Urinary bladder (tissue), 4 donors: Measurements from ENCODE around the gene PARVB. TPM values are rescaled to one million over a fixed set of nuclear protein-coding genes. Genes with fewer than 3 reads are reported as not detected.
A peak's percentile ranks its signal among the peaks of the same experiment; 100 is the strongest.

Experiments
- DNase-seq: peaks from one replicate; pipeline ENCODE4 v3.0.0-alpha.2; 2015; ENCODE audit errors: extremely low spot score
- H3K27ac ChIP-seq: one replicate; pipeline ENCODE4 v1.5.1; 2013; ENCODE audit warnings: low read depth, mild to moderate bottlenecking, moderate library complexity
- H3K36me3 ChIP-seq: one replicate; pipeline ENCODE4 v1.6.1; 2013; ENCODE audit warnings: mild to moderate bottlenecking, moderate library complexity; ENCODE audit not compliant: insufficient read depth
- H3K4me1 ChIP-seq: one replicate; pipeline ENCODE4 v1.6.1; 2013; ENCODE audit warnings: mild to moderate bottlenecking, moderate library complexity; ENCODE audit not compliant: insufficient read depth
- H3K4me3 ChIP-seq: one replicate; pipeline ENCODE4 v1.5.1; 2013; ENCODE audit warnings: low read depth, low read length
- WGBS: extraction: QIAGEN DNeasy Blood & Tissue Kit; methylation state at CpG from one replicate; pipeline ENCODE4 v1.1.7; 2013; 5-methylcytosine and 5-hydroxymethylcytosine counted together
- polyA plus RNA-seq: library from polyadenylated mRNA; stranded (reverse); fragments of 200-250 nt; gene quantifications from one replicate; pipeline ENCODE4 v1.2.3, GENCODE V29; 2013
- total RNA-seq: library from RNA; depleted of rRNA; stranded (reverse); fragments of >200 nt; gene quantifications from one replicate; pipeline ENCODE4 v1.2.3, GENCODE V29; 2014
- donor health status: healthy with polysubstance abuse.
- donor health status: healthy.

PARVB gene, protein sequence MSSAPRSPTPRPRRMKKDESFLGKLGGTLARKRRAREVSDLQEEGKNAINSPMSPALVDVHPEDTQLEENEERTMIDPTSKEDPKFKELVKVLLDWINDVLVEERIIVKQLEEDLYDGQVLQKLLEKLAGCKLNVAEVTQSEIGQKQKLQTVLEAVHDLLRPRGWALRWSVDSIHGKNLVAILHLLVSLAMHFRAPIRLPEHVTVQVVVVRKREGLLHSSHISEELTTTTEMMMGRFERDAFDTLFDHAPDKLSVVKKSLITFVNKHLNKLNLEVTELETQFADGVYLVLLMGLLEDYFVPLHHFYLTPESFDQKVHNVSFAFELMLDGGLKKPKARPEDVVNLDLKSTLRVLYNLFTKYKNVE
- total RNA-seq (11.2 TPM), polyA plus RNA-seq (38.0 TPM)

DNA sequence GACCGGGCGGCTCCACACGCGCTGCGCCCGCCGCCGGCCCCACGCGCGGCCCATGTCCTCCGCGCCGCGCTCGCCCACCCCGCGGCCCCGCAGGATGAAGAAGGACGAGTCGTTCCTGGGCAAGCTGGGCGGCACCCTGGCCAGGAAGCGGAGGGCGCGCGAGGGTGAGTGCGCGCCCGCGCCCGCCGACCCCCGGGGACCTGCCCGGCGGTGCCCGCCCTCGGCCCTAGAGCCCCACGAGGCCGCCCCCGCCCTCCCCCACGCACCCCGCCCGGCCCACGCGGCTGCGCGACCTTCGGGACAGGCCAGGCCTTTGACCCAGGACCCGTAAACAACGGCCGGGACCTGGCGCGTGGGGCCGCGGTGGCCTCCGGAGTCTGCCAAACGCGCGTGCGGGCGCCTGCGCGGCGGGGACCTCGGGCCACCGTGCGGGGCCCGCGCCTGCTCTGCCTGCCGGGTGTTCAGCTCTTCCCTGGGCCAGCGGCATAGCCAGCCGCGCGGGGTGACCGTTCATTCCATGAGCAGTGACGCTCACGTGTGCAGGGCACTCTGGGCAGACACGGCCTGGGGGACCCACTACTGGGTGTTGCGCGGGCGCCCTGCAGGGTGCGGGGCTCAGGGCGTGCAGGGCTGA, at the start of gene PARVB:
TSS of gene PARVB (plus strand) at position 15 of the 634 bp plus-strand sequence. CDS start at position 53, 38 bp downstream.
- Histone ChIP-seq H3K4me1 (peaks cover 2% of the 10 kb centered on the region), H3K36me3 (no peaks in the 10 kb centered on the region), H3K4me3 (peak within 1 kb of the TSS; percentile 83), H3K27ac (peak within 1 kb of the TSS; percentile 65)
- no peak for DNase-seq
- WGBS, result 2% methylated on average over 83 of the region's 83 CpGs

DNA sequence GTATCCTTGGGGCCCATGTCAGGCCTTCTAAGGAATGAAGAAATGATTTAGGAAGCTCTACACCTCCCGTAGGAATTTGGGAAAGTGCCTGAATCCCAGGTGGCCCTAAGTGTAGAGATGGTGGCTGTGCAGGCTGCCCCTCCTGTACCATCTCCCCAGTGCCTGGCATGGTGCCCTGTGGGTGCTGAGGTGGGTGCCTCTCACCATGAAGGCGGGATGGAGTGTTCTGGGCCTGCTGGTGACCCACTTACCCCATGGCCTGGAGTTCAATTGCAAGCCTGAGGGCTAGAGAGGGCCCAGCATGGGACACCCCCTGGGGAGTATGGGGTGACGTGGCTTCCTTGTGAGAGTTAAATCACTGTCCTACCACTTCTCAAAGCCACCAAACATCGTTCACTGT, 49.1 kb upstream of the PARVB start:
- WGBS, result 94% methylated on average over 4 of the region's 4 CpGs
- H3K27ac ChIP-seq, result no peak overlapping the region
- no peaks in the 10 kb centered on the region for H3K4me1 ChIP-seq
- no peak overlapping the region for H3K4me3 ChIP-seq
- DNase-seq, result no peak
- peaks cover 7% of the 10 kb centered on the region for H3K36me3 ChIP-seq

DNA sequence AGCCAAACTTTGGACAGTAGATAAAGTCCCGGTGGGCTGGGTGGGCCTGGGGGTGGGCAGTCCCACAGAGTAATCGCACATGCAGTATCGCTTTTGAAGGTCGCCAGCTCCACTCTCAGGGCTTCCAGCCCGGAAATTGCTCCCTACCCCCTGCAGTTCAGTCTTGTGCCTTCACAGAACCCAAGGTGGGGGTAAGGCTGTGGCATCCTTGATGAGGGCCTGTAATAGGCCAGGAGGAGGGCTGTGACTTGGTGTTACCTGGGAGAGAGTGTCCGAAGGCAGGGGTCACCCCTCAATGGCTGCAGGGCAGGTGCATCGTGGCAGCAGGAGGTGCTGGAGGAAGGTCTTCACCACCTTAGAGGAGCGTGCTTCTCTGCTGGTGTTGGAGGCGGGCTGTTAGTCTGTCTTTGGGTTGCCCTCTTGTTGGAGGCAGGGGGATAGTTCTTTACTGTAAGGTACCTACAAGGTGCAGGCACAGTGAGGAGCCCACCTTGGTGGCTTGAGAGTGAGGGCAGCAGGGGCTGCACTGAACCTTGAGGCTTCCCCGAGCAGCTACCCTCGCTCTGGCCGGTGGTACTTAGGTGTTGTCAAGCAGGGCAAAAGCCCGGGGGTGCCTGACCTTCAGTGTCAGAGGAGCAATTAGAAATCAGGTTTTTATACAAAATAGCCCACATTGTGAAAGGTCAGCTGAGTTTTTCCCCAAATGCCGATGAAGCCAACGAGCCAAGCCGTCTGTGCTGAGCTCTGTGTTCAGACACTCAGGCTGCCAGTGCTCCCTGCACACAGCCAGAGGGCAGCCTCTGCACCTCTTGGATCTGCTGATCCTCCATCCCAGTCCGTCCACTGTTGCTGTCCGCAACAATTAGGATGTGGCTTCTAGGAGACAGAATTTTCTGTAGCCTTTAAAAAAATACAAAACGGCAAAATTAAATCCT, 47.0 kb upstream of the PARVB start:
- Histone ChIP-seq H3K36me3 (peaks cover 9% of the 10 kb centered on the region), H3K27ac (no peak overlapping the region), H3K4me3 (no peak overlapping the region), H3K4me1 (no peaks in the 10 kb centered on the region)
- DNase-seq, result no peak
- WGBS, result 90% methylated on average over 19 of the region's 19 CpGs

DNA sequence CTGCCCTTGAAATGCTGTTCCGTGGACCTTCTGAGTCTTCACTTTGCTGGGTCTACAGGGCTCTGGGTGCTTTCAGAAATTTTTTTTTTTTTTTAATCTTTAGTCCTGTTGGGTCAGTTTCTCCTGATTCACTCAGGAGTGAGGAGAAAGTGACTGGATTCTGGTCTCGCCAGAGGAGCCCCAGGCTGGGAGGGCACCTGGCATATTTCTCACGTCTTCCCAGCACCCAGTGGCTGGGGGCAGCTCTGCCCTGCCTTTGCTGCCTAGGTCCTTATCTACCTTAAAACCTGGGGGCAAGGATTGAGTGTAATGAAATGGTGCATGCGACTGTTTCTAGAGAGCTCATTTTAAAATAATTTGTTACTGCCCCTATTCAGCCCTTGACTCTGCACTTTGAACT, 45.5 kb upstream of the PARVB start:
- H3K4me1 ChIP-seq, result no peaks in the 10 kb centered on the region
- no peak overlapping the region for H3K4me3 ChIP-seq
- peaks cover 6% of the 10 kb centered on the region for H3K36me3 ChIP-seq
- no peak overlapping the region for H3K27ac ChIP-seq
- WGBS, result 93% methylated on average over 4 of the region's 4 CpGs
- no peak for DNase-seq

DNA sequence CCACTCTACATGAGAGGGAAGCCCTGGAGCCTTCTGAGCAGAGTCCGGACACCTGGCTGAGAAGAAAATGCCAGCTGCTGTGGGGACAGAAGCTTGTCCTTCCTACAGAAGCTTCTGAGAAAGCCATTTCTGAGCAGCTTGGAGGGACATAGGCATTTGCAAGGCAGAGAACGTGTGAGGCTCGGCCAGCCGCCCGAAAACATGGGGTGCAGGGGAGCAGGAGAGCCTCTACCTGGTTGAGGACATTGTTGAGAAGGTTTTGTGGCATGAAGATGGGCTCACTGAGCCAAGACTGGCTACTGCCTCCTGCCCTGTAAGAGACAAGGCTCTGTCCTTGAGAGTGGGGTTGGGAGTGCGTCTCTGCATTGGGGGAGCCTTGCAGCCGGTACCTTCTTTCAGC, 43.5 kb upstream of the PARVB start:
- no peak for DNase-seq
- Histone ChIP-seq H3K4me3 (no peak overlapping the region), H3K36me3 (peaks cover 10% of the 10 kb centered on the region), H3K4me1 (no peaks in the 10 kb centered on the region), H3K27ac (no peak overlapping the region)
- 96% methylated on average over 7 of the region's 7 CpGs for WGBS

DNA sequence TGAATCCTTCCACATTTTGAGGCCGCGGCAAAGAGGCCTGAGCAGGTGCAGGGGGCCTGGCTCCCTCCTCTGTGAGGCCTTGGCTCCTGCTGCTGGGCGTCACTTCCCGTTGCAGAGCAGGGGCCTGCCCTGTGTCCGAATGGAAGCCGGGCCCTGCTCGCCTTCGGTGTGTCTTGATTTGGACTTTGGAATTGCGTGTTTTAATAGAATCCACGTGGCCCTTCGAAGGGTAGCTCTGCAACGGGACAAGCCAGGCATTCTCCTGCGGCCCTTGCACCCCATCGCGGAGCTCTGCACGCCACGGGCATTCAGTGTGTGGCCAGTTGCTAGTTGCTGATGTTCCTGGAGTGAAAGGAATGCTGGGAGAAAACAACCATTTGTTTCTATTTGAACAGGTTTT, 43.1 kb upstream of the PARVB start:
- Histone ChIP-seq H3K4me1 (no peaks in the 10 kb centered on the region), H3K36me3 (peaks cover 10% of the 10 kb centered on the region), H3K27ac (no peak overlapping the region), H3K4me3 (no peak overlapping the region)
- DNase-seq, result no peak
- WGBS, result 96% methylated on average over 17 of the region's 17 CpGs

DNA sequence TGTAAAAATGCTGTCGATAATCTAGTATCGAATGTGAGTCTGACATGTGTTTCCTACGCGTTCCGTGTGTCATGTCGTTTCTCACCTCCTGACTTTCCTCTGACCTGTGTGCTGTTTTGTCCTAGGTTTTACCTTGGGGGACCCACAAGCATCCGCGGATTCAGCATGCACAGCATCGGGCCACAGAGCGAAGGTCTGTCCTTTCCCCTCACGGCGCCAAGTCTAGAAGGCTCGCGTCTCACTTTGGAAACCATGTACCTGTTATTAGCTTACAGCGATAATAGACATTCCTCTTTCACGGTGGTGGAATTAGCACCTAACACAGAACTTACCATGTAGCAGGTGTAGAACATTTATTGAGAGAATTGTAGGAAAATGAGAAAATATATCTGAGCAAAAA, 40.3 kb upstream of the PARVB start:
- Histone ChIP-seq H3K4me3 (no peak overlapping the region), H3K4me1 (no peaks in the 10 kb centered on the region), H3K36me3 (peaks cover 6% of the 10 kb centered on the region), H3K27ac (no peak overlapping the region)
- 98% methylated on average over 16 of the region's 16 CpGs for WGBS
- no peak for DNase-seq

DNA sequence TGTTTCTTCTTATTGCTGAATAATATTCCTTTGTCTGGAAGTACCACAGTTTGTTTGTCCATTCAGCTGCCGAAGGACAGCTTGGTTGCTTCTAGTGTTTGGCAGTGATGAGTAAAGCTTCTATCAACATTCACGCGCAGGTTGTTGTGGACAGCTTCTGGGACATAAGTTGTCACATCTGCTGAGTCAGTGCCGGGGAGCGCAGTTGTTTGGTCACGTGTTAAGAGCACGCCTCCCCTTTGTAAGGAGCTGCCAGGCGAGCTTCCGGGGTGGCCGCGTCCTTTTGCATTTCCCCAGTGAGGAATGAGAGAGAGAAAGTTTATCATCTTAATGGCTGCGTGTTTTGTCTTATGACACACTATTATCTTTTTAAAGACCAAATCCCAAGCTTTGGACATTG, 38.6 kb upstream of the PARVB start:
- H3K4me3 ChIP-seq, result no peak overlapping the region
- H3K36me3 ChIP-seq, result peaks cover 6% of the 10 kb centered on the region
- H3K4me1 ChIP-seq, result no peaks in the 10 kb centered on the region
- no peak for DNase-seq
- WGBS, result 87% methylated on average over 12 of the region's 12 CpGs
- H3K27ac ChIP-seq, result no peak overlapping the region

DNA sequence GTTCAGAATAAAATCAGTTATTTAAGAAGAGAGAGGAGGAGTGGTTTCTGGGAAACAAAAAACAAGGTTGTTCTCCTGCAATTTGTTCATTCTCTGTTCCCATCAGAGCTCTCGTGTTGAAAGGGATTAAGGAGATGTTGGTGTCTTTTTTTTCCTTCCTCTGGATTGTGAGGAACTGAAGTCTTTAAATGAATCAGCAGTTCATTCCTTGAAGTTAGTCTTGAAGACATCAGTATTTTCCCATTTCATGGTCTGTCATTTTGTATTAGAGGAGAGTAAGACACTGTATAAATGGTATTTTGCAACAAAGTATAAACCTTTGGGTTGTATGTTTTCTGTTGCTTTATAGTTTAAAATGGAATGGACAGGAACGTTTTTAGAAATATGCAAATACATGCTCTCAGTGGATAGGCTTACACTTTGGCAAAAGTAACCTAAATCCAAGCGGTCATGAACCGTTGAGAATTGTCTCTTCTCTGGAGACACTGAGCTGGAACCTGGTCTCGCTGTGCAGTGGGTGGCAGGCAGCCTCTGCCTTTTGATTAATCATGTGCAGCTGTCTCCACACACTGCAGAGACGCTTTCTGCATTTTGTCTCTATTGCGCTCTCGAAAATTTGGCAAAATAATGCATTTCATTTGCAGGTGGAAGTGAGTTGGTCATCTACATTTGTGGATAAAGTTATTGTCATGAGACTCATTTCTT, 35.8 kb upstream of the PARVB start:
- H3K36me3 ChIP-seq, result peaks cover 4% of the 10 kb centered on the region
- no peak for DNase-seq
- 73% methylated on average over 8 of the region's 8 CpGs for WGBS

DNA sequence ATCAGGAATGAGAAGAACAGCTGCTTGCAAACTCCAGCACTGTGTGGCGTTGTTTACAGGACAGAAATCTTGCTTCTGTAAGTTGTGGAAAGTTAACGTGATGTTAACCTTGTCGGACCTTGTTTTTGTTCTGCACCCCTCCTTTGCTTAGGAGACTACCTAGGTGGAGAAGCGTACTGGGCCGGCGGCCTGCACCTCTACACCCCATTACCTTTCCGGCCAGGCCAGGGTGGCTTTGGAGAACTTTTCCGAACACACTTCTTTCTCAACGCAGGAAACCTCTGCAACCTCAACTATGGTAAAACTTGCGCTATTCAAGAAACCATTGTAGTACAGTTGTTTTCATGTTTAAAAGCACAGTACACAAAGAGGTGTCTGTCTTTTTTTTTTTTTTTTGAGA, 35.1 kb upstream of the PARVB start:
- Histone ChIP-seq H3K27ac (no peak overlapping the region), H3K4me3 (no peak overlapping the region), H3K4me1 (no peaks in the 10 kb centered on the region), H3K36me3 (peaks cover 1% of the 10 kb centered on the region)
- DNase-seq, result no peak
- 92% methylated on average over 10 of the region's 10 CpGs for WGBS

More for the DNA sequence above, 35.8 kb upstream of the PARVB start:
- Histone ChIP-seq H3K4me1 (no peaks in the 10 kb centered on the region), H3K4me3 (no peak overlapping the region), H3K27ac (no peak overlapping the region)

DNA sequence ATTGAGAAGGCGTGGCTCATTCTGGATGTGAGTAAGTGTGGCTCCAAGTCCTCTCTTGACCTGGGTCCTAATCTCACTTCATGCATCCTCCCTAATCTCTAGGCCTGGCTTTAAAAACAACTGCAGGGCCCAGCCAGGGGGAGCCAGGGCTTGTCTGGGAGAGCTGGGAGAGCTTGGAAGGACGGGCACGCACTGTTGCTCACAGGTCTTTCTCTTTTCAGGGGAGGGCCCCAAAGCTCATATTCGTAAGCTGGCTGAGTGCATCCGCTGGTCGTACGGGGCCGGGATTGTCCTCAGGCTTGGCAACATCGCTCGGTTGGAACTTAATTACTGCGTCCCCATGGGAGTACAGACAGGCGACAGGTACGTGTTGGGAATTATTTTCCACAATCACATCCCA, 34.1 kb upstream of the PARVB start:
- H3K36me3 ChIP-seq, result peaks cover 2% of the 10 kb centered on the region
- WGBS, result 90% methylated on average over 13 of the region's 13 CpGs
- no peak for DNase-seq
- no peak overlapping the region for H3K27ac ChIP-seq
- no peaks in the 10 kb centered on the region for H3K4me1 ChIP-seq
- H3K4me3 ChIP-seq, result no peak overlapping the region

DNA sequence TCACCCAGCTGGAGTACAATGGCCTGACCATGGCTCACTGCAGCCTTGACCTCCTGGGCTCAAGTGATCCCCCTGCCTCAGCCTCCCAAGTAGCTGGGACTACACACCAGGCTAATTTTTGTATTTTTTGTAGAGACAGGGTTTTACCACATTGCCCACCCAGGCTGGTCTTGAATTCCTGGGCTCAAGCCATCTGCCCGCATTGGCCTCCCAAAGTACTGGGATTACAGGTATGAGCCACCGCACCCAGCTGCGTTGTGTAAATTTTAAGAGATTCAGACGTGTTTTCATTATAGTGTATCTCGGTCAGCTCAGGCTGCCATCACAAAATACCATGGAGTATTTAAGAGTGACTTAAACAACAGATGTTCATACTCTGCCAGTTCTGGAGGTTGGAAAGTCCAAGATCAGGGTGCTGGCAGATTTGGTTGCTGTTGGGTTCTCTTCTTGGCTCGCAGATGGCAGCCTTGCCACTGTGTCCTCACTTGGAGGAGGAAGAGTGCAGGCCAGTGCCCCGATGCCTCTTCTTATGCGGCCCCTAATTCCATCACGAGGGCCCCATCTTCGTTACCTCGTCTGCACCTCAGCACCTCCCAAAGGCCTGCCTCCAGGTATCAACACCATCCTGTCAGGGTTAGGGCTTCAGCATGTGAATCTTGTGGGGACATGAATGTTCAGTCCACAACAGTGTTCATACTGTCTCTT, 32.6 kb upstream of the PARVB start:
- no peak overlapping the region for H3K4me3 ChIP-seq
- no peak overlapping the region for H3K27ac ChIP-seq
- 93% methylated on average over 11 of the region's 11 CpGs for WGBS
- H3K4me1 ChIP-seq, result no peaks in the 10 kb centered on the region
- no peak for DNase-seq
- H3K36me3 ChIP-seq, result peaks cover 2% of the 10 kb centered on the region
